NCI-H2227 (cell line): ENCODE results near the gene SOX6.
A peak's percentile ranks its signal among the peaks of the same experiment; 100 is the strongest.

Experiments
- DNase-seq: peaks from one replicate; lab custom pipeline; 2025; ENCODE audit not compliant: unreplicated experiment; lab: John Stamatoyannopoulos, UW

SOX6 gene

DNA sequence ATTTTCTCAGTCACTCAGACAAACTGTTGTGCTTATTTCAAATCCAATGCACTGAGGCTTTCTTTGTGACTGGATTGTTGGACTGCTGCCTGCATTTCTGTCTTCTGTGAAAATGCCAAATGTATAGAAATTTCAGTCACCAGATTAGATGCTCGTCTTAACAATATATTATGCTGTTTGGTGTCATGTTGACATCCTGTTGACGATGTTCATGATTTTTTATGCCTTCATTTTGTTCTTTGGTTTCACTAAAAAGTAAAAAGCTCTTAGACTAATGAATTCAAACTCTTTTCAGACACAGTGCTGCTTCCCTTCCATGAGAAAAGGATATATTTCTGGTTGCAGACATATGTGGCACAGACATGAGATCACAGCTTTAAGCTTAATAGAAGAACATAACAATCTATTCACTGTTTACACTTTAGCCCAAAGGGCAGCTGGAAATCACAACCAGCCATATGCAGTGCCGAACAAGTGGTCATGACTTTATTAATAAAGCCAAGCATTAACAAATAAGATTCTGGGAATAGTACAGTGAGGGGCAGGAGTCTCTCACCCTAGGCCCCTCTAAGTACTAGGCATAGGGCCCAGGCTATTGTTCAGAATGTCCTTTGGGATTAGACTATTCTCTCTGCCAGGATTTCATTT is 9.4 kb upstream of the SOX6 start:
- DNase-seq, result no peak

DNA sequence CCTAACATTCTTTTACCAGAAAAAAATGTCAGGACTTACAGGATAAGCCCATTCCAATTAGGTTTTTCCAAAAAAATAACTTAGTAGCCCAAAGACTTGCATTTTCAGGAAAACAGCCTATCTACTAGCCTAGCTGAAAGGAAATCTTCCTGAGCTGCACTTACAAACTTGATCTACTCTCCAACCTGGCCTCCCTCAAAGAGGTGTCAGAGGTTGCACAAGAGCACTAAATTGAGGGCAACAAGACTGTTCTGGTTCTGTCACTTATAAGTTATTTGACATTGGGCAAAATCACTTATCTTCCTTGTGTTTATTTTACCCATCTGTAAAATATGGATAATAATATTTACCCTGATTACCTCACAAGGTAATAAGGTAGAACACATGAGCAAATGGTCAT is 7.9 kb upstream of the SOX6 start:
- DNase-seq, result no peak

DNA sequence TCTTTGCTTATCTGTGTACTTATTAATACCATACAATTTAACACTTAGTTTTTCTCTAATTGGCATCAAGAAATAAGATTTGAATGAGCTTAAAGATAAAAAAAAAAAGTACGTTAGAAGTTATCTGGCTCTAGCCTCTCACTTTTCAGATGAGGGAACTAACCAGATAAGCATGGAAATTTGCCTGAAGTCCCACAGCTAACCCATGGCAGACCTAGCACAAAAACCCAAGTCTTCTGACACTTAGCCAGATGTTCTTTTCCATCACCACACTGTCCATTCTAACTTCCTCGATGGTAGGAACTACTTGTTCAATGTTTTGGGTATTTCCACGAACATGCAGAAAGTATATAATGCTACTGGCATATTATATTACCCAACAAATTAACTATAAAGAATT is 7.4 kb upstream of the SOX6 start:
- DNase-seq, result no peak

DNA sequence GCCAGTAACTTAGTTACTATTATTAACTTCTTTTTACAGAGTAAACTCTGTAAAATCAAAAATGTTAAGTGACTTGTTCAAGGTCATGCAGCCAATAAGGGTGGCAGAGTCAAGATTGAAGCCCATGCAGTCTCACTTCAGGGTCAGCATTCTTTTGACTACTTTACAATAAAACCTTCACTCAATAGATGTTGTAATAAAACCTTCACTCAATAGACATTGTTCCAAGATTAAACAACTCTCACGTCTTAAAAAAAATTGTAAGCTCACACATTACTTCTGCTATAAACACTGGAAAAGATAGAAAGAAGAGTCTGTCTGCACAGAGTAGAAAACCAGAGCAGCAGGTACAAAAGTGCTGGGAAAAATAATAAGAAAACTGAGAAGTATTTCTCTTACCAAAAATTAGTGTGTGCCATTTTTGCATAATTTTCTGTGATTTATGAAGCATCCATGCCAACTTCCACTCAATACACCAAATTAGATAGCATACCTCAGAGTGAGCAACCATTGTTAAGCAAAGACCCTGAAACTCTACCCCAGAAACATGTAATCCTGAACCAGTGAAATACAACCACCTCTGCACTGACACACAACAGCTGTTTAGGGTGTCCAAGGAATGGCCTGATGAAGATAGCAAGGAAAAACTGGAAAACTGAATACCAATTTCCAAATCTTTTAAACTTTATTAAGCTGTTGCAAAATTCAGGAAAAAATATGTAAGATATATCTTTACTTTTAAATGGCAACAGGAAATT is 4.9 kb upstream of the SOX6 start:
- DNase-seq, result no peak

DNA sequence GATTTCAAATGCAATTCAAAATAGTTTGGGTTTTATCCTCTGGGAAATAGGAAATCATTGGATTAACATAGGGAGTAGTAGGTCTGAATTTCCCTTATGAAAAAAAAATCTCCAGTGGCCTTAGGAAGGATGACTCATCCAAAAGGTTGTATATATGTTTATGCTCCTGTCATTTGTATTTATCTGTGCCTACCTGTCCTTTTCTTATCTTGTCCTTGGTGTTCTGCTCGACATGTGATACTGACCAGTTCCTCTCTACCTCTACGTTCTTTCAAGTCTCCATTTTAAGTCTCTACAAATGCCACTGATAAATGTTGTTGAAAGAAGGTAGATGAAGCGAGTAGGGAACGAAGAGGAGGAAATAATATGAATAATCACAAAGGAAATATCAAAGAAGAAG is 3.0 kb upstream of the SOX6 start:
- DNase-seq, result no peak

DNA sequence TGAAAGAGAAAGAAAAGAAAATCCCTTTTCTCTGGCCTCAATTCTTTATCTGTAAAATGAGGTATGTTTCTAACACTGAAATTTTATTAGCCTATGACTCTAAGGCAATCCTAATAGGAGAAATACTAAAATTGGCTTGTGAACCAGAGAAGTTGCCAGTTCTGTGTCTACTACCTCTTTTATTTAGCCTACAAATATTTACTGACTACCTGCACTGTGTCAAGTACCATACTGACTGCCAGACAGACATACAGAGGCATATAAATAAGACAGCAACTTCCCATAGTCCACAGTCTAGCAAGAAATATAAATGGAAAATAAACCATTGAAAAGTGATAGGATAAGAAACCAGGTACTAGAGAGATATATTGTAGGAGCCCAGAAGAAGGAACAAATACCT is 2.4 kb upstream of the SOX6 start:
- DNase-seq, result no peak

DNA sequence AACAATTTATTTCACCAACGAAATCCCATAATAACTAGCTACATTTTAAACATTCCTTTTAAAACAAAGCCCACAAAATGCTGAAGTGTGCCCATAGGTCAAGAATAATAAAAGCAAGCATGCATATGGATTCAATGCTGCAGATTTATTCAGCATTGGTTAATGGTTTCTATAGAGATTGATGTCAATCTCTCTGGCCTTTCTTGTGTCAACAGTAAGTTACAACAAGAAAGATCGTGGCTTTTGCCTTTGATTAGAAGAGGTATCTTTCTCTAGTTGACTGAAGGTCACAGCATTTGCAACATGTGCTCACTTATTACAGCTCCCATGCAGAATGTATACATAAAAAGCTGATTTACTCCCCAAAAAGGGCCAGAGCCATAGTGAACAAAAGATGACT is 1.4 kb upstream of the SOX6 start:
- no peak for DNase-seq

DNA sequence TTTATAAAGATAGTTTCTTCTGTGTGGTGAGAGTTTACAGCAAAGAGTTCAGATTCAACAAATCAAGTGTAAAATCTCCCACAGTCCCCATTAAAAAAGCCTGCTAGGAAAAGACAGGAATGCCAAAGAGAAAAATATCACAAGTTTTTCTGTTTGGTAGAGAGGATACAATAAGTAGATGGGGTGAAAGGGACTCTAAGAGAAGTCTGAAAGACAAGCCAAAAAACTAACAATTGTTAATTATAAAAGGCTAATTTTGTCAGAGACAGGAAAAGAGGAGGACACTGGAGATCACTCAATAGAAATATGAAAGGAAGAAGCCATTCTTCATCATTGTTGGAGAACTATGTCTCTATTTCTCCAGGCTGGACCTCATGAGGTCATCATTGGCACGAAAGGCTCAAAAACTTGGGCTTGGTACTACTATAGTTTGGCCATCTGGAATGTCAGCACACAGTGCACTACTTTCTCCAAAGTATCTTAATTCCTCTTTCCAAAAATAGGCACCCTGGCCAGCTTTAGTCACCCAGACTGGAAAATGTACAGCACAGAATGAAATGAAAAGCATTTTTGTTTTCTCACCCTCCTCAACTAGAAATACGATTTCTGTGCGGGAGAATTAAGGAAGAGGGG is 531 bp upstream of the SOX6 start:
- no peak for DNase-seq

DNA sequence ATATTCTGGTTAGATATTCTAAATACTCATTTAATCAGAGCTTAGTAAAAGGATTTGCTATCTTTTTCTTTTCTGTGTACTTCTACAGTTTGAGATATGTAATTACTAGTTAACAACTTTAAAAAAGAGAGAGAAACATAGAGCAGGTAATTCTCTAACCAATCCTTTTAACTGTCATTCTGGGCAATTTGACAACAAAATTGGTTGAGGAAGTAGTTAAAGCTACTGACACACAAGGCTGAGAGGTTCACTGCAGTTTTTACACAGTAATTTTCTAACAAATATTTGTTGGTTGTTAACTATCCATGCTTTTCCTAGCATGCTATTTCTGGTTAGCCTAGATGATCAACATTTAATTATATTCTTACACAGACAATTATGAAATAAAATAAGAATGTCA is 3.6 kb downstream of the SOX6 start:
- DNase-seq, result peak; percentile 8

DNA sequence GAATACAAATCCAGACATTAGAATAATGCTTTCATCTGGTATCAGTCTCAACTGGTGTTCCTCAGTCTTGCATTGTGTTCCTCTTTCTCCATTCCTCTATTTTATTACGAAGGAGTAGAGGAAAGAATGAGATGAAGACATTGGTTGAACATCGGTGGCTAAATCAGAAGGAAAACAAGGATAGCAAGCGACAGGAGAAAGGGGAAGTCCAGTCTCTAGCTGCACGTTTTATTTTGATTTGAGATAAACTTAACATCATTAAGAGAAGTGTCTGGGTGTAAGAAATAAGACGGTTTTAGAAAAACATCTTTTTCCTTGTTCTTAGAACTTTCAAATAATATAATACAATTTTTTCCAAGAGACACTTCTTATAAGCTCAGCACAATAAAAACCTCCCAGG is 6.2 kb downstream of the SOX6 start:
- no peak for DNase-seq

DNA sequence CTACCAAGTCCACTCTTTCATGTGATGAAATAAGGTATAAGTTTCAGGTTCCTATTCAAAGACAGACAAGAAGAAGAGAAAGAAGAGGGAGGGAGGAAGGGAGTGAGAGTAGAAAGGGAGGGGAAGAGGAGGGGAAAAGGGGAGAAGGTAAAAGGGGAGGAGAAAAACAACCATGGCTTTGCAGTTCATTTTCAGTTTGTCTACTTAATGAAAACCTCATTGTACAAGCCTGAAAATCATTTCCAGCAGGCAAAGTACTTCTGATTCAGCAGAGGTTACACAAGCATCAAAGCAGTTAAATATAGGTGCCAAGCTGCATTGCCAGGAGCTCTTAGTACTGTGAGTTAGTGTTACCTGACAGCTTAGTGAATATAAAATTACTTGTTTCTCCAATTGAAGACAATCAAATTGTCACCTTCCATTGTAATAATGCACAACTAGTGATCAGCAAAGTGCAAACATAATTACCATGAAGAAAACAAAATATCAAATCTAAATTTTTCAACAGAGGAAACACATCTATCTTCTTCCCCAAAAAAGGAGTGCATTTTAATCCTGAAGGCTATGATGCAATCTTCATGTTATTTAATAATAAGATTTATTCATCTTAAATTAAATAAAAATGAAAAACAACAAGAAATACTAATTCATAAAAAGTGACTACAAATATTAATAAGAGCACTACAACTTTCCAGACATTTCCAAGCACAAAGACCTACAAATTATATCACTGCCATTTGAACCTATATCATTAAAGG is 8.2 kb downstream of the SOX6 start:
- peak; percentile 31 for DNase-seq

DNA sequence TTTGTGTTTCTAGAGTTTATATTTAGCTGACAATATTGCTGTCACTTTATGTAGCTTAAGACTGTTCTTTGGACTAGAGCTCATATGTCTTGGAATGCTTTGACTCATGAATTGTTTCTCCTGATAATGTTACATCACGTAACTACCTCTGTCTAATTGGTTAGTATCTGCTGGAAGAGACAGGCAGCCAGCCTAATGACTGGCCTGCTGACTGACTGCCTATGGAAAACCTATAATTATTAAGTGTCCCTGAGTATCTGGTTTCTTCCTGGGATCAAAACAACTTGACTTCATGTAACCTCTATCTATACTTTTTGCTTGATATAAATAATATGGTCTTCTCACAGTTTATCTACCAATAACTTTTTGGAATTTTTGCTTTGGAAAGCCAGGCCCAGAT is 9.4 kb downstream of the SOX6 start:
- peak; percentile 52 for DNase-seq

DNA sequence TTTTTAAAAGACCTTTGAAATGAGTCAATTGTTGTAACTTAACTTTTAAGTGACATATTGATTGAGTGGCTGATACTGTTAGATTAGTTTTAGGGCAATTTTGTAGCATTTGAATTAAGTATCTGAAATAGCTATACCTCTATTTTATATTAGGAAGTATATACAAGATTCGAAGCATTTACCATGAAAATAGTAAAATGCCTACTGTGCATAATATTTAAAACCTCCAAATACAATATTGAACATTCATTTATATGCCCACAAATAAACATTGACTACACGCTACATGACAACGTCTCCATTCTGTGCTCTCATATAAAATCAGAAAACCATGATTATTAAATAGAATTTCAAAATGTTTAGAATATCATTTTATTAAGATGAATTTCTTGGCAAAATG is 14.5 kb downstream of the SOX6 start:
- no peak for DNase-seq

DNA sequence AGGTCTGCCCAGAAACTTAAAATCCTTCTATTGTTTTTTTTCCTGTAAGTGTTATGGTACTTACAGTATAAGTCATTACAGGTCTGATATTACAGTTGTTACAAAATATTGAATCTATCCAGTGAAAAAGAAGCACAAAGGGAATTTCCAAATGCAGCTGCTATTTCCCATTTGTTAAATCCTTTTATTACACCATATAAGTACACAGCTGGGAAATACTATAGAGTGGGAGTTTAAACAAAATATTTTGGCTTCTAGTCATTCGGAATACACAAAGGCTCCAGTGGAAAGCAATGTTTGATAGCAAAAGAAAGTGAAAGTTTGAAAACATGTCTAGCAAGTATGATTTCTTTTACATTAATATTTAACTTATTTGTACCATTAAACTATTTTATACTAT is 18.0 kb downstream of the SOX6 start:
- DNase-seq, result no peak

DNA sequence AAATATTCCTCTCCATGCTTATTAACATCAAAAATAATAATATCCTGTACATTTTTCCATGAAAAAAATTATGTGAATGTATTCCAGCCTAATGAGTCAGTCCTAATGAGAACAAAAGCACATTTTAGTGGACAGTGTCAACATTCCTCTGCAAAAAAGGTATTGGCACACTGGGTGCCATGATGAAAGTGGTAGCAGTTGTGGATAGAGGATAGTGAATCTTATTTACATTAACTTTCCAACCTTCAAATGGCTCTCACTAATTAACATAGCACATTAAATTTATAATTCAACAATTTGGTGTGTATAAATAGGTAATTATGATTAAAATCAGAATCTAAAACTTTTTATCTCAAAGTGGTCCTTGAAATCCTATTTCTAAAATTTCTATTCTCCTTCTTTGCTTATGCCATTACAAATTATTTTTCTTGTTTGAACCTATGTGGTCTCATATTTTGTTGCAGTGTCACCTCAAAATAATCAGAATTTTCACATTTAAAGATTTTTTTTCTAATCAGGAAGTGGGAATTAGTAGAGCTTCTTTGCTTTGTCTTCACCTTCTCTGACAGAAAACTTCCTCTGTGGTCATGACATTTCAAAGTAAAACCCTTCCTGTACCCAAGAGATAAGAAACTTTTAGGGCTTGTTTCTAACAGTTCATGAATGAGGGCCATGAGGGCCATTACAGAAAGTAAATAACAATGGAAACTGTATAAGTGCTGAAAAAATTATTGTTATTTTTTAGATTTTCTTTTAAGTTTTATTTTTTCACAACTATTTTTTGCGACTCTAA is 18.7 kb downstream of the SOX6 start:
- no peak for DNase-seq

DNA sequence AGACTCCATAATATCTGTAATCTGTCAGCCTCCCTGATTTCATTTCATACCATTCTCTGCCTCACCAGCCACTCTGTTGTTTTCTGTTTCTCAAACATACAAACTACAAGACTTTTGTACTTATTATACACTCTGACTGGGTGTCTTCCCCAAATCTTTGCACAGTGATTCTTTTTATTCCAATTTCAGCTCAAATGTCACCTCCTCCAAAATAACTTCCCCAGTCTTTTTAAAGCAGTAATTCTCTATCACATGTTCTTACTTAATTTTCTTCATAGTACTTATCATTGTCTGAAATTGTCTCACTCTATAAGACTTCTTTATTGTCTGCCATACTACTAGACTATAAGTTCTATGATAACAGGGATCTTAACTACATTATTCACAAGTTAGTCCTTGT is 19.6 kb downstream of the SOX6 start:
- no peak for DNase-seq

DNA sequence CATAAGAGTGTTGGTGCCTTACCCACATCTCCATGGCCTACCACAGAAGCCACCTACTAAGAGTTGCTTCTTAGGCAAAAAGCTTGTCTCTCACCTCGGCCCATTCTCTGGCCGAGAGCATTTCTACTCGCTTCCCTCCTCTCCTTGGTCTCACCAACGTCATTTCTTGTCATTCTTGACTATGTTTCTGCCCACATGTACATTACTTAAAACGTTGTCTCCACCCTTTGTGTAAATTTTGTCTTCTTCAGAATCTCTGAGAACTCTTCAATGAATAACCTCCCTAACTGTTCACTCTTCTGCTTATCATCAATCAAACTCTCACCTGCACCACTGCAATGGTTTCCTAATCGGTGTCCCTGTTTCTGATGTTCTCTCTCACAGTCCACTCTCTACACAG is 20.1 kb downstream of the SOX6 start:
- no peak for DNase-seq

DNA sequence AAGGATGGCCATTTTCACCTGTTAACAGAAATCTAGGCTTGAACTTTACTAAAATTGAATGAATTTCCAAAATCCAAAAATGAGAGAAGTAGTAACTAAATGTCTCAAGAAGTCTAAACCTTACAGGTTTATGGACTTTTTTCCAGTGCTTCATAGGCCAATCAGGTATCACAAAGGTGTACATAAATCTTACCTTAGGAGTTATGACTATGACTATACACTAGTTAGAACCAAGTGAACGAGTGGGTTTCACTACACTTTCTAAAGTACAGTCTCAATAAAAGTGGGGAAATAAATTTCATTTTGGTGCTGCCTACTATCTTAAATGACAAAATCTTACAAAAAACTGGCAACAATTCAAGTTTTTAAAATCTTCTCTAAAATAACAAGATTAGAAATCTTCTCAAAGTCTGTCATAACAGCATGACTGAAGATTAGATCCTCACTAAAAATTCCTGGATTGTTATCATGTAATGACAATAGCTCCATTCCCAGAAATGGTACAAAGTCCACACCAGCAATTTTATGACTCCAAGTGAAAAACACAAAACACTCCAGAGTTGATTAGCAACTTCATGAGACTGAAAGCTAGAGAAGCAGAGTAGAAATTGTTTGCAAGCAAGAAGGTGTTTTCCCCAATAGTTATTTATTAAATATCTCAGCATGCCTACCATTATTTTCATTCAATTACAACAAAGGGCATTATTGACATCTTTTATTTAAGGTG is 20.9 kb downstream of the SOX6 start:
- DNase-seq, result no peak

DNA sequence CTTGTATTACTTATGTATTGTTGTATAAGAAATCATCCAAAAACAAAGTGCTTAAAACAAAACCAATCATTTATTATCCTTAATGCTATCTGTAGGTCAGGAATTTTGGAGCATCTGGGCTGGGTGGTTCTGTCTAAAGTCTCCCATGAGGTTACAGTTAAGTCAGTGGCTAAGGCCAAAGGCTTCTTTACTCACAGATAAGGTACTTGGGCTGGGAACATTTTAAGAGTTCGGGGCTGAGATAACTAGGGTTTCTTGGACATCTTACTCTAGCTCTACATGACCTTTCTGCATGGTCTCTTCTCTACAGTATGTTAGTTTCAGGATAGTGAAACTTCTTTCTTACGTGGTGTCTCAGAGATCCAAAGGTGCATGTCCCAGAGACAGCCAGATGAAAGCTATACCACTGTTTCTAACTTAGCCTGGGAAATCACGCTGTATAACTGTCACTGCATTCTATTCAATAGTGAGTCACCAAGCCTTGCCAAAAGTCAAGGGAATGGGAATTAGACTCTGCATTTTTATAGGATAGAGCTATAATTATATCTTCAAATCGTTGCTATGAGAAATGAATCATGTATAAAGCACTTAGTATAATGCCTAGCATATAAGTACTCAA is 29.6 kb downstream of the SOX6 start:
- no peak for DNase-seq

DNA sequence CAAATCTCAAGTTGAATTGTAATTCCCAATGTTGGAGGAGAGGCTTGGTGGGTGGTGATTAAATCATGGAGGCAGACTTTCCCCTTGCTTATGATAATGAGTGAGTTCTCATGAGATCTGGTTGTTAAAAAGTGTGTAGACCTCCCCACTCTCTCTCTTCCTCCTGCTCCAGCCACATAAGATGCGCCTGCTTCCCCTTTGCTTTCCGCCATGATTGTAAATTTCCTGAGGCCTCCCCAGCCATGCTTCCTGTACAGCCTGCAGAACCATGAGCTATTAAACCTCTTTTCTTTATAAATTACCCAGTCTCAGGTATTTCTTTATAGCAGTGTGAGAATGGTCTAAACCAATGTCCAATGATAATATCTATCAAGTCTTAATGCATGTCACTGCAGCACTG is 34.2 kb downstream of the SOX6 start:
- DNase-seq, result no peak
